Liver (tissue), 9 donors: ENCODE measurements around the gene NAA35. TPM values are rescaled to one million over a fixed set of nuclear protein-coding genes. Genes with fewer than 3 reads are reported as not detected.

ENCODE experiments used
- DNase-seq: peaks from one replicate; pipeline ENCODE4 v3.0.0-alpha.2; 2017; ENCODE audit warnings: low spot score
- H3K27ac ChIP-seq, 2 donors: one replicate each; pipeline ENCODE4 v1.7.0; 2013; ENCODE audit warnings: inconsistent platforms in 2 of 2, low read length in 2 of 2, control low read depth in 1 of 2, low read depth in 1 of 2, mild to moderate bottlenecking in 1 of 2
- H3K27me3 ChIP-seq, 4 donors: one replicate each; pipeline versions ENCODE4 v1.6.1 to v1.7.0; 2013; ENCODE audit warnings: low read length in 3 of 4, inconsistent platforms in 1 of 4, mild to moderate bottlenecking in 1 of 4, moderate library complexity in 1 of 4; ENCODE audit not compliant: control insufficient read depth in 4 of 4, insufficient read depth in 4 of 4
- H3K36me3 ChIP-seq, 4 donors: one replicate each; pipeline versions ENCODE4 v1.6.1 to v1.7.0; 2013; ENCODE audit warnings: low read length in 3 of 4, mild to moderate bottlenecking in 3 of 4, low read depth in 1 of 4, moderate library complexity in 1 of 4; ENCODE audit not compliant: control insufficient read depth in 4 of 4, insufficient read depth in 3 of 4
- H3K4me1 ChIP-seq, 4 donors: one replicate each; pipeline versions ENCODE4 v1.6.1 to v1.7.0; 2013; ENCODE audit warnings: low read length in 3 of 4, mild to moderate bottlenecking in 3 of 4, moderate library complexity in 1 of 4; ENCODE audit not compliant: control insufficient read depth in 4 of 4, insufficient read depth in 4 of 4
- H3K4me3 ChIP-seq, 3 donors: one replicate each; pipeline versions ENCODE4 v1.6.1 to v1.7.0; 2013; ENCODE audit warnings: low read length in 3 of 3, control low read depth in 1 of 3, low read depth in 1 of 3, mild to moderate bottlenecking in 1 of 3
- H3K9ac ChIP-seq, 2 donors: one replicate each; pipeline ENCODE4 v1.7.0; 2013; ENCODE audit warnings: low read length in 2 of 2, mild to moderate bottlenecking in 2 of 2, moderate library complexity in 2 of 2, control low read depth in 1 of 2, low read depth in 1 of 2
- H3K9me3 ChIP-seq, 4 donors: one replicate each; pipeline versions ENCODE4 v1.6.1 to v1.7.0; 2013; ENCODE audit warnings: low read length in 3 of 4; ENCODE audit not compliant: control insufficient read depth in 4 of 4
- EGR1 ChIP-seq, 2 donors: IDR thresholded peaks; 2 replicates each; pipeline ENCODE4 v1.6.1; 2016 to 2018; ENCODE audit warnings: antibody characterized with exemption in 2 of 2, low read depth in 2 of 2
- FOXA1 ChIP-seq: IDR thresholded peaks from 2 replicates; pipeline ENCODE4 v1.6.1; 2016; ENCODE audit warnings: antibody characterized with exemption
- FOXA2 ChIP-seq: IDR thresholded peaks from 2 replicates; pipeline ENCODE4 v1.6.1; 2016; ENCODE audit warnings: antibody characterized with exemption
- GABPA ChIP-seq, 2 donors: IDR thresholded peaks in 1 of 2; conservative IDR thresholded peaks in 1 of 2; 2 replicates each; pipeline ENCODE4 v1.6.1; 2016; ENCODE audit warnings: antibody characterized with exemption in 2 of 2, mild to moderate bottlenecking in 1 of 2, moderate library complexity in 1 of 2
- HNF4A ChIP-seq, 2 donors: conservative IDR thresholded peaks; 2 replicates each; pipeline ENCODE4 v1.6.1; 2016; ENCODE audit warnings: antibody characterized with exemption in 2 of 2, mild to moderate bottlenecking in 2 of 2
- HNF4G ChIP-seq: IDR thresholded peaks from 2 replicates; pipeline ENCODE4 v1.6.1; 2016; ENCODE audit warnings: antibody characterized with exemption
- JUND ChIP-seq, 2 donors: IDR thresholded peaks; 2 replicates each; pipeline ENCODE4 v1.6.1; 2016; ENCODE audit warnings: antibody characterized with exemption in 2 of 2
- NR2F2 ChIP-seq: IDR thresholded peaks from 2 replicates; pipeline ENCODE4 v1.6.1; 2016; ENCODE audit warnings: antibody characterized with exemption
- RAD21 ChIP-seq, 2 donors: IDR thresholded peaks; 2 replicates each; pipeline ENCODE4 v1.6.1; 2016; ENCODE audit warnings: antibody characterized with exemption in 2 of 2, mild to moderate bottlenecking in 2 of 2
- RXRA ChIP-seq, 2 donors: IDR thresholded peaks; 2 replicates each; pipeline ENCODE4 v1.6.1; 2017 to 2018; ENCODE audit warnings: antibody characterized with exemption in 2 of 2, mild to moderate bottlenecking in 1 of 2
- SP1 ChIP-seq: IDR thresholded peaks from 2 replicates; pipeline ENCODE4 v1.6.1; 2018; ENCODE audit warnings: antibody characterized with exemption, mild to moderate bottlenecking
- TAF1 ChIP-seq: conservative IDR thresholded peaks from 2 replicates; pipeline ENCODE4 v1.6.1; 2016; ENCODE audit warnings: antibody characterized with exemption, mild to moderate bottlenecking
- YY1 ChIP-seq: IDR thresholded peaks from 2 replicates; pipeline ENCODE4 v1.6.1; 2016; ENCODE audit warnings: antibody characterized with exemption, mild to moderate bottlenecking
- WGBS: extraction: QIAGEN DNeasy Blood & Tissue Kit; methylation state at CpG from one replicate; pipeline ENCODE4 v1.1.7; 2013; 5-methylcytosine and 5-hydroxymethylcytosine counted together
- polyA plus RNA-seq, 2 donors: library from polyadenylated mRNA; stranded (reverse) in 1 of 2; unstranded in 1 of 2; fragments of 200-250 nt in 1 of 2; fragments of >200 nt in 1 of 2; fragmentation: Nextera tagmentation in 1 of 2; extraction: Ambion mirVana in 1 of 2; gene quantifications; one replicate each; pipeline versions ENCODE4 v1.2.1 to v1.2.3, GENCODE V29; 2013 to 2015
- total RNA-seq, 2 donors: library from RNA; depleted of rRNA; stranded (reverse); fragments of >200 nt; gene quantifications; one replicate each; pipeline ENCODE4 v1.2.3, GENCODE V29; 2014
- TF ChIP-seq, protein P1 (sequence below): IDR thresholded peaks from 2 replicates; pipeline ENCODE4 v1.6.1; 2016; ENCODE audit warnings: antibody characterized with exemption
- TF ChIP-seq, protein P2 (sequence below): IDR thresholded peaks from 2 replicates; pipeline ENCODE4 v1.6.1; 2016; ENCODE audit warnings: antibody characterized with exemption, mild to moderate bottlenecking
- TF ChIP-seq, protein P3 (sequence below): IDR thresholded peaks from 2 replicates; pipeline ENCODE4 v1.6.1; 2016; ENCODE audit warnings: antibody characterized with exemption
- TF ChIP-seq, protein P4 (sequence below): fragments of 150-350 bp; IDR thresholded peaks from 2 replicates; pipeline ENCODE4 v1.5.1; 2017; ENCODE audit warnings: improper control_type of control experiment, low read depth, low read length; ENCODE audit not compliant: missing input control
- TF ChIP-seq, protein P5 (sequence below): IDR thresholded peaks from 2 replicates; pipeline ENCODE4 v1.6.1; 2016; ENCODE audit warnings: antibody characterized with exemption
- donor health status: healthy.
- donor health status: healthy.
- donor health status: healthy.
- donor health status: healthy.
- donor health status: healthy.

Gene NAA35
- total and polyA plus RNA-seq, 4 donors = 5.2 to 14.8 (median 9.2) TPM

DNA sequence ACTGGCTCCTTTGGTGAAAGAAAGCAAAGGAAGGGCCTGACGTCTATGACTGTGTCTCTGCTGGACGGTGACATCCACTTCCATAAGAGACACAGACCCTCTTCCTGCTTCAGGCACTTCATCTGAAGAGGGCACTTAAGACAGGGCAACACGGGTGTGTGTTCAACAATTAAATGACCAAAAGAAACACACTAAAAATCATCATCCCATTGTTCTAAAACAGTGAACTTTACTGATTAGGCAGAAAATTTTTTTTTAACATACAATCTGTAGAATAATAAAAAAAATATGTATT is 99.9 kb downstream of the NAA35 start:
- Histone ChIP-seq H3K9me3 (no peaks in the 10 kb centered on the region), H3K27me3 (no peaks in the 10 kb centered on the region), H3K4me3 (no peak overlapping the region), H3K36me3 (no peaks in the 10 kb centered on the region), H3K27ac (no peak overlapping the region), H3K4me1 (no peaks in the 10 kb centered on the region), H3K9ac (no peak overlapping the region)
- DNase-seq = no peak
- 81% methylated on average over 3 of the region's 3 CpGs for WGBS
- TF ChIP-seq FOXA1 = no peak
- TF ChIP-seq, protein P1, sequence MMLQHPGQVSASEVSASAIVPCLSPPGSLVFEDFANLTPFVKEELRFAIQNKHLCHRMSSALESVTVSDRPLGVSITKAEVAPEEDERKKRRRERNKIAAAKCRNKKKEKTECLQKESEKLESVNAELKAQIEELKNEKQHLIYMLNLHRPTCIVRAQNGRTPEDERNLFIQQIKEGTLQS = no peak
- no peak for TF ChIP-seq TAF1
- TF ChIP-seq FOXA2 = no peak
- no peak for TF ChIP-seq JUND (IDR thresholded peaks at IDR 0.05)
- no peak for TF ChIP-seq SP1
- TF ChIP-seq RAD21 (IDR thresholded peaks at IDR 0.05) = no peak
- TF ChIP-seq, protein P2, sequence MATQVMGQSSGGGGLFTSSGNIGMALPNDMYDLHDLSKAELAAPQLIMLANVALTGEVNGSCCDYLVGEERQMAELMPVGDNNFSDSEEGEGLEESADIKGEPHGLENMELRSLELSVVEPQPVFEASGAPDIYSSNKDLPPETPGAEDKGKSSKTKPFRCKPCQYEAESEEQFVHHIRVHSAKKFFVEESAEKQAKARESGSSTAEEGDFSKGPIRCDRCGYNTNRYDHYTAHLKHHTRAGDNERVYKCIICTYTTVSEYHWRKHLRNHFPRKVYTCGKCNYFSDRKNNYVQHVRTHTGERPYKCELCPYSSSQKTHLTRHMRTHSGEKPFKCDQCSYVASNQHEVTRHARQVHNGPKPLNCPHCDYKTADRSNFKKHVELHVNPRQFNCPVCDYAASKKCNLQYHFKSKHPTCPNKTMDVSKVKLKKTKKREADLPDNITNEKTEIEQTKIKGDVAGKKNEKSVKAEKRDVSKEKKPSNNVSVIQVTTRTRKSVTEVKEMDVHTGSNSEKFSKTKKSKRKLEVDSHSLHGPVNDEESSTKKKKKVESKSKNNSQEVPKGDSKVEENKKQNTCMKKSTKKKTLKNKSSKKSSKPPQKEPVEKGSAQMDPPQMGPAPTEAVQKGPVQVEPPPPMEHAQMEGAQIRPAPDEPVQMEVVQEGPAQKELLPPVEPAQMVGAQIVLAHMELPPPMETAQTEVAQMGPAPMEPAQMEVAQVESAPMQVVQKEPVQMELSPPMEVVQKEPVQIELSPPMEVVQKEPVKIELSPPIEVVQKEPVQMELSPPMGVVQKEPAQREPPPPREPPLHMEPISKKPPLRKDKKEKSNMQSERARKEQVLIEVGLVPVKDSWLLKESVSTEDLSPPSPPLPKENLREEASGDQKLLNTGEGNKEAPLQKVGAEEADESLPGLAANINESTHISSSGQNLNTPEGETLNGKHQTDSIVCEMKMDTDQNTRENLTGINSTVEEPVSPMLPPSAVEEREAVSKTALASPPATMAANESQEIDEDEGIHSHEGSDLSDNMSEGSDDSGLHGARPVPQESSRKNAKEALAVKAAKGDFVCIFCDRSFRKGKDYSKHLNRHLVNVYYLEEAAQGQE = no peak
- TF ChIP-seq, protein P3, sequence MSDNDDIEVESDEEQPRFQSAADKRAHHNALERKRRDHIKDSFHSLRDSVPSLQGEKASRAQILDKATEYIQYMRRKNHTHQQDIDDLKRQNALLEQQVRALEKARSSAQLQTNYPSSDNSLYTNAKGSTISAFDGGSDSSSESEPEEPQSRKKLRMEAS = no peak
- no peak for TF ChIP-seq NR2F2
- TF ChIP-seq YY1 = no peak
- TF ChIP-seq EGR1 (IDR thresholded peaks at IDR 0.05; ENCODE audit: low read depth in 2 of 2) = no peak
- TF ChIP-seq HNF4A (conservative IDR thresholded peaks at IDR 0.05) = no peak
- TF ChIP-seq, protein P4, sequence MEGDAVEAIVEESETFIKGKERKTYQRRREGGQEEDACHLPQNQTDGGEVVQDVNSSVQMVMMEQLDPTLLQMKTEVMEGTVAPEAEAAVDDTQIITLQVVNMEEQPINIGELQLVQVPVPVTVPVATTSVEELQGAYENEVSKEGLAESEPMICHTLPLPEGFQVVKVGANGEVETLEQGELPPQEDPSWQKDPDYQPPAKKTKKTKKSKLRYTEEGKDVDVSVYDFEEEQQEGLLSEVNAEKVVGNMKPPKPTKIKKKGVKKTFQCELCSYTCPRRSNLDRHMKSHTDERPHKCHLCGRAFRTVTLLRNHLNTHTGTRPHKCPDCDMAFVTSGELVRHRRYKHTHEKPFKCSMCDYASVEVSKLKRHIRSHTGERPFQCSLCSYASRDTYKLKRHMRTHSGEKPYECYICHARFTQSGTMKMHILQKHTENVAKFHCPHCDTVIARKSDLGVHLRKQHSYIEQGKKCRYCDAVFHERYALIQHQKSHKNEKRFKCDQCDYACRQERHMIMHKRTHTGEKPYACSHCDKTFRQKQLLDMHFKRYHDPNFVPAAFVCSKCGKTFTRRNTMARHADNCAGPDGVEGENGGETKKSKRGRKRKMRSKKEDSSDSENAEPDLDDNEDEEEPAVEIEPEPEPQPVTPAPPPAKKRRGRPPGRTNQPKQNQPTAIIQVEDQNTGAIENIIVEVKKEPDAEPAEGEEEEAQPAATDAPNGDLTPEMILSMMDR = no peak
- TF ChIP-seq RXRA (IDR thresholded peaks at IDR 0.05) = no peak
- TF ChIP-seq GABPA (IDR thresholded peaks at IDR 0.05 in 1 of 2, conservative IDR thresholded peaks at IDR 0.05 in 1 of 2) = no peak
- TF ChIP-seq, protein P5, sequence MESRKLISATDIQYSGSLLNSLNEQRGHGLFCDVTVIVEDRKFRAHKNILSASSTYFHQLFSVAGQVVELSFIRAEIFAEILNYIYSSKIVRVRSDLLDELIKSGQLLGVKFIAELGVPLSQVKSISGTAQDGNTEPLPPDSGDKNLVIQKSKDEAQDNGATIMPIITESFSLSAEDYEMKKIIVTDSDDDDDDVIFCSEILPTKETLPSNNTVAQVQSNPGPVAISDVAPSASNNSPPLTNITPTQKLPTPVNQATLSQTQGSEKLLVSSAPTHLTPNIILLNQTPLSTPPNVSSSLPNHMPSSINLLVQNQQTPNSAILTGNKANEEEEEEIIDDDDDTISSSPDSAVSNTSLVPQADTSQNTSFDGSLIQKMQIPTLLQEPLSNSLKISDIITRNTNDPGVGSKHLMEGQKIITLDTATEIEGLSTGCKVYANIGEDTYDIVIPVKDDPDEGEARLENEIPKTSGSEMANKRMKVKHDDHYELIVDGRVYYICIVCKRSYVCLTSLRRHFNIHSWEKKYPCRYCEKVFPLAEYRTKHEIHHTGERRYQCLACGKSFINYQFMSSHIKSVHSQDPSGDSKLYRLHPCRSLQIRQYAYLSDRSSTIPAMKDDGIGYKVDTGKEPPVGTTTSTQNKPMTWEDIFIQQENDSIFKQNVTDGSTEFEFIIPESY = no peak
- no peak for TF ChIP-seq HNF4G
